HepG2 (cell line): ENCODE measurements around the gene BCAS4. TPM values are rescaled to one million over a fixed set of nuclear protein-coding genes. Genes with fewer than 3 reads are reported as not detected.

Experiments used
- ATF4 ChIP-seq, 2 experiments: fragments of 450-650 bp in 1 of 2; sonication (generic) in 1 of 2; formaldehyde crosslinking; IDR thresholded peaks; 2 replicates each; pipeline versions ENCODE4 v1.5.0 to v1.8.0; 2020 to 2022; ENCODE audit warnings: mild to moderate bottlenecking in 1 of 2, missing genetic modification reagents in 1 of 2
- ETV6 ChIP-seq: sonication (generic); formaldehyde crosslinking; conservative IDR thresholded peaks from 2 replicates; pipeline ENCODE4 v1.4.0; 2020; ENCODE audit warnings: missing genetic modification reagents
- GRHL1 ChIP-seq: sonication (generic); formaldehyde crosslinking; conservative IDR thresholded peaks from 2 replicates; pipeline ENCODE4 v1.8.0; 2022; ENCODE audit warnings: missing genetic modification reagents
- KDM1A ChIP-seq: IDR thresholded peaks from 2 replicates; pipeline ENCODE4 v1.6.1; 2016; ENCODE audit warnings: missing compliant biosample characterization
- KDM5B ChIP-seq: sonication (generic); formaldehyde crosslinking; IDR thresholded peaks from 2 replicates; pipeline ENCODE4 v1.4.0; 2020; ENCODE audit warnings: missing genetic modification reagents, mild to moderate bottlenecking, borderline replicate concordance
- NFKB2 ChIP-seq: sonication (generic); formaldehyde crosslinking; IDR thresholded peaks from 2 replicates; pipeline ENCODE4 v1.4.0; 2020; ENCODE audit warnings: missing genetic modification reagents, borderline replicate concordance
- THAP7 ChIP-seq: sonication (generic); formaldehyde crosslinking; IDR thresholded peaks from 2 replicates; pipeline ENCODE4 v1.8.1; 2023; ENCODE audit warnings: mild to moderate bottlenecking, missing genetic modification reagents
- ZNF142 ChIP-seq: sonication (generic); formaldehyde crosslinking; IDR thresholded peaks from 2 replicates; pipeline ENCODE4 v1.4.0; 2020; ENCODE audit warnings: missing genetic modification reagents
- ZNF280D ChIP-seq: sonication (generic); formaldehyde crosslinking; IDR thresholded peaks from 2 replicates; pipeline ENCODE4 v1.5.1; 2020; ENCODE audit warnings: mild to moderate bottlenecking, missing genetic modification reagents
- ZNF501 ChIP-seq: sonication (generic); formaldehyde crosslinking; IDR thresholded peaks from 2 replicates; pipeline ENCODE4 v1.5.1; 2020; ENCODE audit warnings: mild to moderate bottlenecking, moderate library complexity, missing genetic modification reagents
- polyA plus RNA-seq, 8 experiments: library from polyadenylated mRNA; depleted of rRNA in 3 of 8; stranded (reverse) in 7 of 8; unstranded in 1 of 8; fragments of >200 nt; fragmentation: Illumina TruSeq in 4 of 8; extraction: Trizol in 4 of 8; gene quantifications; 2 replicates each; pipeline versions ENCODE4 v1.2.1 to v1.2.3, GENCODE V29; 2011 to 2016; ENCODE audit warnings: low read depth in 4 of 8, missing spikeins in 1 of 8, mixed read lengths in 1 of 8; ENCODE audit not compliant: insufficient read depth in 1 of 8
- total RNA-seq, 5 experiments: library from RNA; depleted of rRNA; stranded (reverse); fragments of >200 nt; fragmentation: Illumina TruSeq; extraction: Trizol; gene quantifications; 2 replicates each; pipeline ENCODE4 v1.2.3, GENCODE V29; 2016; ENCODE audit warnings: low read depth in 1 of 5

Gene BCAS4
- total and polyA plus RNA-seq, 2 of the 13 experiments (the other 11 are each of a cell fraction or from before 2014, with no cell fraction given), result 7.2 to 8.0 TPM

- TF ChIP-seq ZNF142 (CRISPR knock-in tag) (no peak), KDM1A (CRISPR knock-in tag) (0 out of 2 replicates have a peak, but pooled peaks have one; percentile 33), ATF4 (CRISPR knock-in tag; IDR thresholded peaks at IDR 0.05) (no peak), ZNF280D (CRISPR knock-in tag) (0 out of 2 replicates have a peak, but pooled peaks have one; percentile 48), NFKB2 (0 out of 2 replicates have a peak, but pooled peaks have one; percentile 43), ETV6 (CRISPR knock-in tag) (no peak), THAP7 (CRISPR knock-in tag) (no peak), ZNF501 (CRISPR knock-in tag) (peak; percentile 63; the same call in 1 of the 2 replicates), KDM5B (CRISPR knock-in tag) (0 out of 2 replicates have a peak, but pooled peaks have one; percentile 29), GRHL1 (CRISPR knock-in tag) (no peak)
Observed at GRCh38 chr20:50855498-50856474, 60.9 kb downstream of the BCAS4 start (continued).
